H1 (cell line): ENCODE data around the gene NFX1.

Source experiments
- ATF2 ChIP-seq: IDR thresholded peaks from 2 replicates; pipeline ENCODE4 v1.6.1; 2012; ENCODE audit warnings: low read length, inconsistent platforms
- BRCA1 ChIP-seq: IDR thresholded peaks from 2 replicates; pipeline ENCODE4 v1.6.1; 2012; ENCODE audit warnings: low read depth, low read length, improper control_type of control experiment
- CEBPB ChIP-seq: IDR thresholded peaks from 2 replicates; pipeline ENCODE4 v1.6.1; 2012; ENCODE audit warnings: low read depth, low read length
- EP300 ChIP-seq, 2 experiments: IDR thresholded peaks; 1 replicate in 1 of 2; 2 replicates in 1 of 2; pipeline ENCODE4 v1.6.1; 2011 to 2012; ENCODE audit warnings: low read depth in 2 of 2, low read length in 2 of 2, mild to moderate bottlenecking in 2 of 2, borderline replicate concordance in 1 of 2, inconsistent platforms in 1 of 2, moderate library complexity in 1 of 2
- NANOG ChIP-seq: IDR thresholded peaks from 2 replicates; pipeline ENCODE4 v1.6.1; 2011; ENCODE audit warnings: low read length, low read depth, mild to moderate bottlenecking, inconsistent platforms; ENCODE audit not compliant: insufficient read depth, poor library complexity, severe bottlenecking
- POLR2A ChIP-seq, 2 experiments: IDR thresholded peaks; 1 replicate in 1 of 2; 2 replicates in 1 of 2; pipeline ENCODE4 v1.6.1; 2011; ENCODE audit warnings: low read depth in 2 of 2, low read length in 2 of 2, mild to moderate bottlenecking in 2 of 2; ENCODE audit errors: control extremely low read depth in 1 of 2
- RNF2 ChIP-seq: fragments of 200-900, 300-1000 bp; sonication (generic); IDR thresholded peaks from 2 replicates; pipeline ENCODE4 v1.7.1; 2016; ENCODE audit warnings: borderline replicate concordance, low read depth, mild to moderate bottlenecking, antibody characterized with exemption, low read length; ENCODE audit not compliant: poor library complexity, severe bottlenecking; ENCODE audit errors: missing control alignments
- SRF ChIP-seq: IDR thresholded peaks from 2 replicates; pipeline ENCODE4 v1.6.1; 2011; ENCODE audit warnings: mild to moderate bottlenecking, low read depth, low read length, moderate library complexity
- TEAD4 ChIP-seq: IDR thresholded peaks from 2 replicates; pipeline ENCODE4 v1.6.1; 2012; ENCODE audit warnings: low read depth, low read length, inconsistent platforms, mixed read lengths
- YY1 ChIP-seq: IDR thresholded peaks from 2 replicates; pipeline ENCODE4 v1.6.1; 2011; ENCODE audit warnings: low read depth, mild to moderate bottlenecking, low read length
- TF ChIP-seq, protein P1 (sequence below), 3 experiments: IDR thresholded peaks; 1 replicate in 2 of 3; 2 replicates in 1 of 3; pipeline versions ENCODE4 v1.5.1 to v1.6.1; 2011; ENCODE audit warnings: low read length in 3 of 3, mild to moderate bottlenecking in 3 of 3, inconsistent platforms in 2 of 3, low read depth in 1 of 3, moderate library complexity in 1 of 3; ENCODE audit not compliant: insufficient read depth in 1 of 3; ENCODE audit errors: control extremely low read depth in 1 of 3
- TF ChIP-seq, protein P2 (sequence below): IDR thresholded peaks from 2 replicates; pipeline ENCODE4 v1.6.1; 2011; ENCODE audit warnings: low read depth, mild to moderate bottlenecking, low read length; ENCODE audit not compliant: insufficient read depth

GRCh38 chr9:33378121-33378795, 87.9 kb downstream of the NFX1 start:
- TF ChIP-seq CEBPB (no peak), ATF2 (no peak), EP300 (IDR thresholded peaks at IDR 0.05; ENCODE audit: borderline replicate concordance in 1 of 2, low read depth in 2 of 2, low read length in 2 of 2) (no peak), YY1 (no peak), RNF2 (no peak), BRCA1 (no peak), TEAD4 (no peak), SRF (no peak), POLR2A (IDR thresholded peaks at IDR 0.05; ENCODE audit: control extremely low read depth in 1 of 2, low read depth in 2 of 2, low read length in 2 of 2) (no peak), NANOG (no peak)
- TF ChIP-seq, protein P1, sequence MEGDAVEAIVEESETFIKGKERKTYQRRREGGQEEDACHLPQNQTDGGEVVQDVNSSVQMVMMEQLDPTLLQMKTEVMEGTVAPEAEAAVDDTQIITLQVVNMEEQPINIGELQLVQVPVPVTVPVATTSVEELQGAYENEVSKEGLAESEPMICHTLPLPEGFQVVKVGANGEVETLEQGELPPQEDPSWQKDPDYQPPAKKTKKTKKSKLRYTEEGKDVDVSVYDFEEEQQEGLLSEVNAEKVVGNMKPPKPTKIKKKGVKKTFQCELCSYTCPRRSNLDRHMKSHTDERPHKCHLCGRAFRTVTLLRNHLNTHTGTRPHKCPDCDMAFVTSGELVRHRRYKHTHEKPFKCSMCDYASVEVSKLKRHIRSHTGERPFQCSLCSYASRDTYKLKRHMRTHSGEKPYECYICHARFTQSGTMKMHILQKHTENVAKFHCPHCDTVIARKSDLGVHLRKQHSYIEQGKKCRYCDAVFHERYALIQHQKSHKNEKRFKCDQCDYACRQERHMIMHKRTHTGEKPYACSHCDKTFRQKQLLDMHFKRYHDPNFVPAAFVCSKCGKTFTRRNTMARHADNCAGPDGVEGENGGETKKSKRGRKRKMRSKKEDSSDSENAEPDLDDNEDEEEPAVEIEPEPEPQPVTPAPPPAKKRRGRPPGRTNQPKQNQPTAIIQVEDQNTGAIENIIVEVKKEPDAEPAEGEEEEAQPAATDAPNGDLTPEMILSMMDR (IDR thresholded peaks at IDR 0.05; ENCODE audit: control extremely low read depth in 1 of 3, insufficient read depth in 1 of 3, low read depth in 1 of 3, low read length in 3 of 3) = no peak
- TF ChIP-seq, protein P2, sequence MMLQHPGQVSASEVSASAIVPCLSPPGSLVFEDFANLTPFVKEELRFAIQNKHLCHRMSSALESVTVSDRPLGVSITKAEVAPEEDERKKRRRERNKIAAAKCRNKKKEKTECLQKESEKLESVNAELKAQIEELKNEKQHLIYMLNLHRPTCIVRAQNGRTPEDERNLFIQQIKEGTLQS = no peak
